ENCODE results near the gene NRIP1. TPM values are rescaled to one million over a fixed set of nuclear protein-coding genes. Genes with fewer than 3 reads are reported as not detected.

Gene NRIP1
- total and polyA plus RNA-seq, 10 donors = 5.2 to 67.8 (median 51.8) TPM

- no peaks in the 10 kb centered on the region for H3K9me3 ChIP-seq
Observed at GRCh38 chr21:14985306-14985705, 79.5 kb downstream of the NRIP1 start.

GRCh38 chr21:14982336-14982735 lies 82.5 kb downstream of the NRIP1 start:
- 60 to 97% (median 92%) methylated on average over 3 of the region's 3 CpGs for WGBS, 5 donors
- Histone ChIP-seq H3K27me3 (replicated peaks in 1 of 7) (no peaks in the 10 kb centered on the region), H3K36me3 (peaks cover 0 to 12% (median 0%) of the 10 kb centered on the region in 6 donors), H3K4me1 (peaks cover 0 to 30% (median 6%) of the 10 kb centered on the region in 6 donors), H3K4me3 (no peak overlapping the region), H3K9me3 (no peaks in the 10 kb centered on the region), H3K27ac (no peak overlapping the region)
- no peak for DNase-seq
- intact Hi-C loops (cut with DNase I; ENCODE audit: low total_unique reads) = no loop called here
- TF ChIP-seq POLR2A (IDR thresholded peaks at IDR 0.05) = no peak
- no peak for TF ChIP-seq POLR2AphosphoS5 (IDR thresholded peaks at IDR 0.05)
- no peak for TF ChIP-seq CTCF (IDR thresholded peaks at IDR 0.05 in 8 of 11, conservative IDR thresholded peaks at IDR 0.05 in 3 of 11)

More at GRCh38 chr21:14985306-14985705, 79.5 kb downstream of the NRIP1 start:
- Histone ChIP-seq H3K4me3 (no peak overlapping the region), H3K4me1 (peaks cover 0 to 9% (median 3%) of the 10 kb centered on the region in 6 donors), H3K27ac (no peak overlapping the region), H3K27me3 (replicated peaks in 1 of 7) (no peaks in the 10 kb centered on the region), H3K36me3 (peaks cover 0 to 27% (median 0%) of the 10 kb centered on the region in 6 donors)
- 88 to 96% (median 91%) methylated on average over 3 of the region's 3 CpGs for WGBS, 5 donors
- intact Hi-C loops (cut with DNase I; ENCODE audit: low total_unique reads) = no loop called here
- DNase-seq = no peak
- TF ChIP-seq POLR2A (IDR thresholded peaks at IDR 0.05) = no peak
- TF ChIP-seq POLR2AphosphoS5 (IDR thresholded peaks at IDR 0.05) = no peak
- no peak for TF ChIP-seq CTCF (IDR thresholded peaks at IDR 0.05 in 8 of 11, conservative IDR thresholded peaks at IDR 0.05 in 3 of 11)

- intact Hi-C loops (cut with DNase I; ENCODE audit: low total_unique reads) = no loop called here
- 73 to 96% (median 94%) methylated on average over 5 of the region's 5 CpGs for WGBS, 5 donors
Observed at GRCh38 chr21:14981246-14981645, 83.6 kb downstream of the NRIP1 start.

GRCh38 chr21:14979264-14979663 lies 85.5 kb downstream of the NRIP1 start:
- TF ChIP-seq CTCF (IDR thresholded peaks at IDR 0.05 in 8 of 11, conservative IDR thresholded peaks at IDR 0.05 in 3 of 11) (no peak), POLR2AphosphoS5 (IDR thresholded peaks at IDR 0.05) (no peak), POLR2A (IDR thresholded peaks at IDR 0.05) (no peak)
- H3K4me3 ChIP-seq = no peak overlapping the region
- peaks cover 0 to 30% (median 10%) of the 10 kb centered on the region in 6 donors for H3K4me1 ChIP-seq
- intact Hi-C loops (cut with DNase I; ENCODE audit: low total_unique reads) = no loop called here
- H3K36me3 ChIP-seq = peaks cover 0 to 12% (median 0%) of the 10 kb centered on the region in 6 donors
- no peaks in the 10 kb centered on the region for H3K9me3 ChIP-seq
- H3K27me3 ChIP-seq (replicated peaks in 1 of 7) = no peaks in the 10 kb centered on the region
- no peak for DNase-seq
- H3K27ac ChIP-seq = no peak overlapping the region

More at GRCh38 chr21:14981246-14981645, 83.6 kb downstream of the NRIP1 start:
- no peaks in the 10 kb centered on the region for H3K9me3 ChIP-seq
- DNase-seq = no peak
- H3K27ac ChIP-seq = no peak overlapping the region
- no peak for TF ChIP-seq POLR2AphosphoS5 (IDR thresholded peaks at IDR 0.05)
- peaks cover 0 to 30% (median 10%) of the 10 kb centered on the region in 6 donors for H3K4me1 ChIP-seq
- no peak overlapping the region for H3K4me3 ChIP-seq
- H3K36me3 ChIP-seq = peaks cover 0 to 8% (median 0%) of the 10 kb centered on the region in 6 donors
- H3K27me3 ChIP-seq (replicated peaks in 1 of 7) = no peaks in the 10 kb centered on the region

- no peak for DNase-seq
- intact Hi-C loops (cut with DNase I; ENCODE audit: low total_unique reads) = no loop called here
- peaks cover 0 to 6% (median 0%) of the 10 kb centered on the region in 6 donors for H3K36me3 ChIP-seq
- WGBS, 5 donors = 86 to 94% (median 92%) methylated on average over 5 of the region's 5 CpGs
- no peaks in the 10 kb centered on the region for H3K27me3 ChIP-seq (replicated peaks in 1 of 7)
- H3K4me3 ChIP-seq = no peak overlapping the region
- no peaks in the 10 kb centered on the region for H3K9me3 ChIP-seq
- H3K4me1 ChIP-seq = peaks cover 0 to 30% (median 10%) of the 10 kb centered on the region in 6 donors
- H3K27ac ChIP-seq = no peak overlapping the region
- no peak for TF ChIP-seq POLR2AphosphoS5 (IDR thresholded peaks at IDR 0.05)
- TF ChIP-seq POLR2A (IDR thresholded peaks at IDR 0.05) = no peak
- no peak for TF ChIP-seq CTCF (IDR thresholded peaks at IDR 0.05 in 8 of 11, conservative IDR thresholded peaks at IDR 0.05 in 3 of 11)
Observed at GRCh38 chr21:14977814-14978213, 87.0 kb downstream of the NRIP1 start.

All from spleen (tissue), 11 donors.